ENCODE results near the gene ITGB1. TPM values are rescaled to one million over a fixed set of nuclear protein-coding genes. Genes with fewer than 3 reads are reported as not detected.

Gene ITGB1
- total and polyA plus RNA-seq, 2 of the 8 experiments (the other 6 are each of a cell fraction or from before 2014, with no cell fraction given) = 82.7 to 321 TPM

DNA sequence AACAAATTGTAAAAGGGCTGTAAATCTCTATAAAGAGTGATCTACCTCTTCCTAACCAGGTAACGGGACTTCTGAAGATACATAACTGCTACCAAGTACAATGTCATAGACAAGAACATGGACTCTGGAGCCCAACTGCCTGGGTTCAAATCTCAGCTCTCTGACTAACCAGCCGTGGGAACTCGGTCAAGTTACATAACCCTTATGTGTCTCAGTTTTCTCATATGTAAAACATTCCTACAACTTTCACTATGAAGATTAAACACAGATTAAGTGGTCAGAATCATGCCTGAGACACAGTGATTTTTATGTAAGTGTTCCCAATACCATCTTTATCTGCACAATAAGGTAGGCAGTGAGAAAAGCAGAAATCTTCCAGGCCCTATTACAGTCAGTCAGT is 52.6 kb downstream of the ITGB1 start:
- Histone ChIP-seq H3K4me2 (ENCODE audit: insufficient read depth in 1 of 2, low read depth in 2 of 2, low read length in 2 of 2) (no peak overlapping the region), H3K36me3 (ENCODE audit: control insufficient read depth in 2 of 4, insufficient read depth in 4 of 4, low read length in 3 of 4) (peaks cover 0 to 35% (median 11%) of the 10 kb centered on the region in 4 experiments; a peak in 6 of 8 replicates), H3K27ac (ENCODE audit: low read depth, low read length) (no peak overlapping the region), H2BK20ac (ENCODE audit: low read length) (no peak overlapping the region), H4K20me1 (replicated peaks in 1 of 2; ENCODE audit: control insufficient read depth in 1 of 2, insufficient read depth in 2 of 2, low read length in 2 of 2) (no peaks in the 10 kb centered on the region), H4K8ac (ENCODE audit: extremely low read depth, insufficient read depth, low read length) (no peak overlapping the region), H2AK5ac (ENCODE audit: low read depth, low read length) (no peak overlapping the region), H2BK120ac (replicated peaks; ENCODE audit: low read depth, low read length) (no peak overlapping the region), H3K79me2 (ENCODE audit: control insufficient read depth in 1 of 2, insufficient read depth in 2 of 2, low read length in 2 of 2) (no peaks in the 10 kb centered on the region), H4K5ac (ENCODE audit: insufficient read length, low read depth, low read length) (no peak overlapping the region), H3K14ac (ENCODE audit: insufficient read length) (no peak overlapping the region), H3K23me2 (ENCODE audit: low read depth, low read length) (no peaks in the 10 kb centered on the region), H3K23ac (ENCODE audit: insufficient read length) (no peak overlapping the region), H3K18ac (ENCODE audit: extremely low read depth, low read length) (no peak overlapping the region), H3K79me1 (ENCODE audit: low read depth, low read length) (no peaks in the 10 kb centered on the region), H2AFZ (ENCODE audit: low read length) (no peak overlapping the region), H3K4me3 (ENCODE audit: extremely low read depth in 1 of 4, insufficient read depth in 2 of 4, low read depth in 3 of 4, low read length in 4 of 4) (no peak overlapping the region), H2BK5ac (ENCODE audit: low read depth, low read length) (no peak overlapping the region), H4K91ac (replicated peaks; ENCODE audit: insufficient read length, low read length) (no peak overlapping the region), H3K4me1 (replicated peaks in 1 of 4; ENCODE audit: control insufficient read depth in 3 of 4, insufficient read depth in 4 of 4, low read length in 3 of 4) (no peaks in the 10 kb centered on the region), H3K4ac (replicated peaks; ENCODE audit: insufficient read length, low read depth, low read length) (no peak overlapping the region), H3K56ac (replicated peaks; ENCODE audit: insufficient read length, low read depth, low read length) (no peak overlapping the region), H2BK15ac (ENCODE audit: low read length) (no peak overlapping the region), H3K27me3 (replicated peaks in 1 of 4; ENCODE audit: control insufficient read depth in 3 of 4, extremely low read depth in 1 of 4, insufficient read depth in 3 of 4, low read length in 3 of 4) (no peaks in the 10 kb centered on the region), H3K9ac (replicated peaks in 1 of 4; ENCODE audit: extremely low read depth in 1 of 4, low read depth in 3 of 4, low read length in 3 of 4) (no peak overlapping the region), H3K9me3 (ENCODE audit: insufficient read depth in 2 of 2, low read depth in 1 of 2, low read length in 1 of 2) (no peaks in the 10 kb centered on the region), H2BK12ac (ENCODE audit: low read depth, low read length) (no peak overlapping the region)
- FAIRE-seq (no peak), DNase-seq (ENCODE audit: low read depth in 1 of 2, low spot score in 2 of 2) (no peak)
- ChIA-PET POLR2A (ENCODE audit: partially characterized antibody) (no interaction called here), CTCF (ENCODE audit: partially characterized antibody) (no interaction called here)
- WGBS, 2 experiments (ENCODE audit: extremely low coverage in 1 of 2, insufficient coverage in 1 of 2, insufficient read length in 1 of 2, insufficient replicate concordance in 2 of 2, low coverage in 1 of 2, low lambda C conversion rate in 2 of 2, missing lambda C conversion rate in 1 of 2) = 95% methylated on average over 3 of the region's 3 CpGs; no CpG with 5 or more reads in 1 of the 2 experiments
- TF ChIP-seq ZNF274 (IDR thresholded peaks at IDR 0.05; ENCODE audit: borderline replicate concordance, extremely low read depth, low read length) (no peak), YY1 (IDR thresholded peaks at IDR 0.05; ENCODE audit: low read depth, low read length) (no peak), POLR2A (IDR thresholded peaks at IDR 0.05; ENCODE audit: control extremely low read depth in 1 of 2, low read depth in 2 of 2, low read length in 2 of 2) (no peak), FOSL1 (IDR thresholded peaks at IDR 0.05; ENCODE audit: insufficient read depth, low read depth, low read length) (no peak), KDM1A (IDR thresholded peaks at IDR 0.05; ENCODE audit: borderline replicate concordance, low read length) (no peak), POLR2AphosphoS5 (IDR thresholded peaks at IDR 0.05; ENCODE audit: low read depth, low read length) (no peak), RXRA (IDR thresholded peaks at IDR 0.05; ENCODE audit: insufficient read depth, low read depth, low read length) (no peak), SIN3A (conservative IDR thresholded peaks at IDR 0.05 in 1 of 2, IDR thresholded peaks at IDR 0.05 in 1 of 2; ENCODE audit: low read depth in 1 of 2, low read length in 2 of 2) (no peak), RFX5 (IDR thresholded peaks at IDR 0.05; ENCODE audit: borderline replicate concordance, low read depth, low read length) (no peak), HDAC2 (IDR thresholded peaks at IDR 0.05; ENCODE audit: borderline replicate concordance in 1 of 2, low read depth in 2 of 2, low read length in 2 of 2) (no peak), NANOG (IDR thresholded peaks at IDR 0.05; ENCODE audit: insufficient read depth, low read depth, low read length, poor library complexity, severe bottlenecking) (no peak)
- TF ChIP-seq, protein P1, sequence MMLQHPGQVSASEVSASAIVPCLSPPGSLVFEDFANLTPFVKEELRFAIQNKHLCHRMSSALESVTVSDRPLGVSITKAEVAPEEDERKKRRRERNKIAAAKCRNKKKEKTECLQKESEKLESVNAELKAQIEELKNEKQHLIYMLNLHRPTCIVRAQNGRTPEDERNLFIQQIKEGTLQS (IDR thresholded peaks at IDR 0.05; ENCODE audit: insufficient read depth, low read depth, low read length) = no peak
- TF ChIP-seq, protein P2, sequence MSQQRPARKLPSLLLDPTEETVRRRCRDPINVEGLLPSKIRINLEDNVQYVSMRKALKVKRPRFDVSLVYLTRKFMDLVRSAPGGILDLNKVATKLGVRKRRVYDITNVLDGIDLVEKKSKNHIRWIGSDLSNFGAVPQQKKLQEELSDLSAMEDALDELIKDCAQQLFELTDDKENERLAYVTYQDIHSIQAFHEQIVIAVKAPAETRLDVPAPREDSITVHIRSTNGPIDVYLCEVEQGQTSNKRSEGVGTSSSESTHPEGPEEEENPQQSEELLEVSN (IDR thresholded peaks at IDR 0.05) = no peak

Measured in H1 (cell line).